H1 (cell line): ENCODE data around the gene RNF183. TPM values are rescaled to one million over a fixed set of nuclear protein-coding genes. Genes with fewer than 3 reads are reported as not detected.

Source experiments
- CTCF ChIA-PET: fragments of 300-600 bp; sonication (Branson Sonifier 250); formaldehyde crosslinking; loops from one replicate; lab custom pipeline; 2021; ENCODE audit not compliant: partially characterized antibody; lab: Charles Lee
- POLR2A ChIA-PET: fragments of 300-600 bp; sonication (Branson Sonifier 250); formaldehyde crosslinking; loops from one replicate; lab custom pipeline; 2021; ENCODE audit warnings: inconsistent platforms; ENCODE audit not compliant: partially characterized antibody; lab: Charles Lee
- DNase-seq, 2 experiments: peaks; one replicate each; pipeline versions ENCODE4 v3.0.0 to v3.0.0-alpha.2; 2010 to 2022; ENCODE audit warnings: low spot score in 2 of 2, low read depth in 1 of 2, mixed read lengths in 1 of 2
- FAIRE-seq: peaks from 2 replicates; lab custom pipeline; 2011; peaks lifted over from hg19 to GRCh38; lab: Jason Lieb, UNC
- H2AFZ ChIP-seq: 2 replicates; pipeline ENCODE4 v1.8.1; 2012; ENCODE audit warnings: low read length, inconsistent platforms
- H2AK5ac ChIP-seq: 2 replicates; pipeline ENCODE4 v1.6.1; 2013; ENCODE audit warnings: low read depth, low read length
- H2BK120ac ChIP-seq: replicated peaks from 2 replicates; pipeline ENCODE3; 2013; ENCODE audit warnings: low read depth, low read length, inconsistent platforms
- H2BK12ac ChIP-seq: 2 replicates; pipeline ENCODE4 v1.6.1; 2013; ENCODE audit warnings: low read depth, low read length
- H2BK15ac ChIP-seq: 2 replicates; pipeline ENCODE4 v1.6.1; 2013; ENCODE audit warnings: low read length
- H2BK20ac ChIP-seq: 2 replicates; pipeline ENCODE4 v1.6.1; 2013; ENCODE audit warnings: low read length
- H2BK5ac ChIP-seq: 2 replicates; pipeline ENCODE4 v1.6.1; 2013; ENCODE audit warnings: low read depth, low read length
- H3K14ac ChIP-seq: 2 replicates; pipeline ENCODE4 v1.6.1; 2013; ENCODE audit warnings: inconsistent platforms; ENCODE audit not compliant: insufficient read length
- H3K18ac ChIP-seq: 2 replicates; pipeline ENCODE4 v1.6.1; 2013; ENCODE audit warnings: low read length; ENCODE audit errors: extremely low read depth
- H3K23ac ChIP-seq: 2 replicates; pipeline ENCODE4 v1.6.1; 2013; ENCODE audit warnings: inconsistent platforms; ENCODE audit not compliant: insufficient read length
- H3K23me2 ChIP-seq: 2 replicates; pipeline ENCODE4 v1.6.1; 2013; ENCODE audit warnings: low read depth, low read length
- H3K27ac ChIP-seq: 2 replicates; pipeline ENCODE4 v1.6.1; 2011; ENCODE audit warnings: low read depth, low read length, inconsistent platforms
- H3K27me3 ChIP-seq, 4 experiments: replicated peaks in 1 of 4; 1 replicate in 1 of 4; 2 replicates in 3 of 4; pipeline versions ENCODE4 v1.6.1 to v1.8.1; 2011 to 2013; ENCODE audit warnings: low read length in 3 of 4, mild to moderate bottlenecking in 3 of 4, inconsistent platforms in 2 of 4, mixed read lengths in 2 of 4, moderate library complexity in 1 of 4; ENCODE audit not compliant: control insufficient read depth in 3 of 4, insufficient read depth in 3 of 4; ENCODE audit errors: extremely low read depth in 1 of 4
- H3K36me3 ChIP-seq, 4 experiments: 2 replicates each; pipeline versions ENCODE4 v1.6.1 to v1.8.1; 2011 to 2013; ENCODE audit warnings: mild to moderate bottlenecking in 4 of 4, low read length in 3 of 4, moderate library complexity in 2 of 4, control low read depth in 1 of 4, inconsistent platforms in 1 of 4; ENCODE audit not compliant: insufficient read depth in 4 of 4, control insufficient read depth in 2 of 4
- H3K4ac ChIP-seq: replicated peaks from 2 replicates; pipeline ENCODE3; 2013; ENCODE audit warnings: low read length, low read depth, mixed read lengths, inconsistent platforms; ENCODE audit not compliant: insufficient read length
- H3K4me1 ChIP-seq, 4 experiments: replicated peaks in 1 of 4; 1 replicate in 1 of 4; 2 replicates in 3 of 4; pipeline versions ENCODE4 v1.6.1 to v1.8.1; 2011 to 2013; ENCODE audit warnings: low read length in 3 of 4, inconsistent platforms in 2 of 4, mixed read lengths in 1 of 4; ENCODE audit not compliant: insufficient read depth in 4 of 4, control insufficient read depth in 3 of 4
- H3K4me2 ChIP-seq, 2 experiments: 2 replicates each; pipeline versions ENCODE4 v1.6.1 to v1.8.1; 2011 to 2013; ENCODE audit warnings: low read depth in 2 of 2, low read length in 2 of 2, control low read depth in 1 of 2, inconsistent platforms in 1 of 2, mild to moderate bottlenecking in 1 of 2; ENCODE audit not compliant: insufficient read depth in 1 of 2
- H3K4me3 ChIP-seq, 4 experiments: fragments of 200-600, 300-600 bp in 1 of 4; sonication (generic), shearing (Covaris generic), sonication (Bioruptor Twin) in 1 of 4; 2 replicates each; pipeline versions ENCODE4 v1.5.1 to v1.8.1; 2011 to 2016; ENCODE audit warnings: low read length in 4 of 4, low read depth in 3 of 4, control low read depth in 2 of 4, inconsistent platforms in 2 of 4, mild to moderate bottlenecking in 2 of 4, mixed read lengths in 1 of 4, moderate library complexity in 1 of 4; ENCODE audit not compliant: insufficient read depth in 2 of 4; ENCODE audit errors: extremely low read depth in 1 of 4
- H3K56ac ChIP-seq: replicated peaks from 2 replicates; pipeline ENCODE3; 2013; ENCODE audit warnings: low read depth, mild to moderate bottlenecking, mixed read lengths, low read length, inconsistent platforms; ENCODE audit not compliant: insufficient read length
- H3K79me1 ChIP-seq: 2 replicates; pipeline ENCODE4 v1.6.1; 2013; ENCODE audit warnings: low read depth, low read length, control low read depth
- H3K79me2 ChIP-seq, 2 experiments: 2 replicates each; pipeline versions ENCODE4 v1.6.1 to v1.8.1; 2012 to 2013; ENCODE audit warnings: low read length in 2 of 2, mild to moderate bottlenecking in 2 of 2, inconsistent platforms in 1 of 2; ENCODE audit not compliant: insufficient read depth in 2 of 2, control insufficient read depth in 1 of 2
- H3K9ac ChIP-seq, 4 experiments: replicated peaks in 1 of 4; 1 replicate in 1 of 4; 2 replicates in 3 of 4; pipeline versions ENCODE4 v1.6.1 to v1.8.1; 2011 to 2013; ENCODE audit warnings: low read depth in 3 of 4, low read length in 3 of 4, control low read depth in 2 of 4, mild to moderate bottlenecking in 2 of 4, moderate library complexity in 2 of 4, inconsistent platforms in 1 of 4; ENCODE audit errors: extremely low read depth in 1 of 4
- H3K9me3 ChIP-seq, 2 experiments: 2 replicates each; pipeline versions ENCODE4 v1.6.1 to v1.8.1; 2012 to 2013; ENCODE audit warnings: mild to moderate bottlenecking in 2 of 2, moderate library complexity in 2 of 2, control low read depth in 1 of 2, inconsistent platforms in 1 of 2, low read depth in 1 of 2, low read length in 1 of 2, mixed read lengths in 1 of 2; ENCODE audit not compliant: insufficient read depth in 2 of 2
- H4K20me1 ChIP-seq, 2 experiments: replicated peaks in 1 of 2; 2 replicates each; pipeline versions ENCODE3 to v1.8.1; 2011 to 2013; ENCODE audit warnings: inconsistent platforms in 2 of 2, low read length in 2 of 2, mild to moderate bottlenecking in 1 of 2; ENCODE audit not compliant: insufficient read depth in 2 of 2, control insufficient read depth in 1 of 2
- H4K5ac ChIP-seq: 2 replicates; pipeline ENCODE4 v1.6.1; 2013; ENCODE audit warnings: low read length, low read depth, mixed read lengths, inconsistent platforms; ENCODE audit not compliant: insufficient read length
- H4K8ac ChIP-seq: 2 replicates; pipeline ENCODE4 v1.8.0; 2013; ENCODE audit warnings: mild to moderate bottlenecking, moderate library complexity, low read length, inconsistent platforms; ENCODE audit not compliant: insufficient read depth; ENCODE audit errors: extremely low read depth
- H4K91ac ChIP-seq: replicated peaks from 2 replicates; pipeline ENCODE3; 2013; ENCODE audit warnings: low read length, mixed read lengths, inconsistent platforms; ENCODE audit not compliant: insufficient read length
- EGR1 ChIP-seq: IDR thresholded peaks from 2 replicates; pipeline ENCODE4 v1.6.1; 2011; ENCODE audit warnings: low read depth, low read length, borderline replicate concordance
- MAFK ChIP-seq: IDR thresholded peaks from 2 replicates; pipeline ENCODE4 v1.6.1; 2012; ENCODE audit warnings: low read depth, mild to moderate bottlenecking, improper control_type of control experiment, low read length
- NANOG ChIP-seq: IDR thresholded peaks from 2 replicates; pipeline ENCODE4 v1.6.1; 2011; ENCODE audit warnings: low read length, low read depth, mild to moderate bottlenecking, inconsistent platforms; ENCODE audit not compliant: insufficient read depth, poor library complexity, severe bottlenecking
- POU5F1 ChIP-seq: IDR thresholded peaks from 2 replicates; pipeline ENCODE4 v1.6.1; 2011; ENCODE audit warnings: low read depth, mild to moderate bottlenecking, low read length, moderate library complexity
- RAD21 ChIP-seq, 2 experiments: IDR thresholded peaks in 1 of 2; conservative IDR thresholded peaks in 1 of 2; 2 replicates each; pipeline ENCODE4 v1.6.1; 2011; ENCODE audit warnings: low read depth in 2 of 2, low read length in 2 of 2, improper control_type of control experiment in 1 of 2, inconsistent platforms in 1 of 2, mild to moderate bottlenecking in 1 of 2, moderate library complexity in 1 of 2
- SIX5 ChIP-seq: IDR thresholded peaks from 2 replicates; pipeline ENCODE4 v1.6.1; 2011; ENCODE audit warnings: mild to moderate bottlenecking, low read depth, low read length
- TCF12 ChIP-seq: IDR thresholded peaks from 2 replicates; pipeline ENCODE4 v1.6.1; 2011; ENCODE audit warnings: low read depth, mild to moderate bottlenecking, low read length
- WGBS, 2 experiments: shearing (Covaris generic) in 1 of 2; methylation state at CpG; one replicate each; pipeline versions ENCODE4 v1.1.6 to v1.1.7; 2013 to 2015; ENCODE audit warnings: low lambda C conversion rate in 2 of 2, mixed read lengths in 2 of 2, inconsistent platforms in 1 of 2, low coverage in 1 of 2, missing lambda C conversion rate in 1 of 2; ENCODE audit not compliant: insufficient replicate concordance in 2 of 2, insufficient coverage in 1 of 2, insufficient read length in 1 of 2; ENCODE audit errors: extremely low coverage in 1 of 2, missing lambda C conversion rate in 1 of 2; 5-methylcytosine and 5-hydroxymethylcytosine counted together
- polyA plus RNA-seq, 7 experiments: library from polyadenylated mRNA; depleted of rRNA in 3 of 7; stranded (reverse) in 5 of 7; unstranded in 2 of 7; fragments of >200 nt in 5 of 7; fragments of 200-250 nt in 2 of 7; gene quantifications; 1 replicate in 5 of 7; 2 replicates in 1 of 7; 4 replicates in 1 of 7; pipeline versions ENCODE4 v1.2.1 to v1.2.3, GENCODE V29; 2011 to 2013; ENCODE audit warnings: missing spikeins in 2 of 7, mixed read lengths in 2 of 7
- total RNA-seq: library from RNA; stranded (reverse); fragmentation: NEBNext Ultra II Directional; extraction: Animal tissue kit (Norgen Biotek cat#: 25700); gene quantifications from 2 replicates; pipeline ENCODE4 v1.2.1, GENCODE V29; 2021
- TF ChIP-seq, protein P1 (sequence below), 3 experiments: IDR thresholded peaks; 1 replicate in 2 of 3; 2 replicates in 1 of 3; pipeline versions ENCODE4 v1.5.1 to v1.6.1; 2011; ENCODE audit warnings: low read length in 3 of 3, mild to moderate bottlenecking in 3 of 3, inconsistent platforms in 2 of 3, low read depth in 1 of 3, moderate library complexity in 1 of 3; ENCODE audit not compliant: insufficient read depth in 1 of 3; ENCODE audit errors: control extremely low read depth in 1 of 3

The RNF183 gene
- total and polyA plus RNA-seq, 2 of the 8 experiments (the other 6 are each of a cell fraction or from before 2014, with no cell fraction given) = 0.15 TPM; not detected in 1

DNA sequence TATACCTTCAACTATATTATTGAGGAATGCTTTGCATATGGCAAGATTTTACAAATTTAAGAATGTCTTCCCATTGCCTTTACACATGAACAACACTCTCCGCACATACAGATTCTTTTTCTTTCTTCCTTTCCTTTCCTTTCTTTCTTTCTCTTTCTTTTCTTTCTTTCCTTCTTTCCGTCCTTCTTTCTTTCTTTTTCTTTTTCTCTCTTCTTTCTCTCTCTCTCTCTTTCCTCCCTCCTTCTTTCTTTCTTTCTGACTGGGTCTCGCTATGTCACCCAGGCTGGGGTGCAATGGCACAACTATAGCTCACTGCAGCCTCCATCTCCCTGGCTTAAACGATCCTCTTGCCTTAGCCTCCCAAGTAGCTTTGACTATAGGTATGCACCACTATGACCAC, 23.1 kb upstream of the RNF183 start:
- no peak overlapping the region for H2BK5ac ChIP-seq
- no peaks in the 10 kb centered on the region for H3K4me1 ChIP-seq
- WGBS, 2 experiments = 92% methylated on average over 4 of the region's 4 CpGs; no CpG with 5 or more reads in 1 of the 2 experiments
- H3K79me2 ChIP-seq = no peaks in the 10 kb centered on the region
- no peak overlapping the region for H2AK5ac ChIP-seq
- no peak overlapping the region for H3K27ac ChIP-seq
- no peaks in the 10 kb centered on the region for H3K9me3 ChIP-seq
- no peak overlapping the region for H2BK15ac ChIP-seq
- ChIA-PET POLR2A (interaction anchor here (0.7 to 1.3 kb wide), 3 partner anchors 13 to 47 kb away, joined by 3 read pairs; no protein-coding TSS in a partner anchor), CTCF (interaction anchor here (0.6 to 2.9 kb wide), 5 partner anchors 8 to 83 kb away, joined by 3 to 16 read pairs (median 3); no protein-coding TSS in a partner anchor)
- no peak overlapping the region for H3K4me2 ChIP-seq
- DNase-seq (no peak), FAIRE-seq (no peak)
- H3K4me3 ChIP-seq = no peak overlapping the region
- H3K36me3 ChIP-seq = no peaks in the 10 kb centered on the region
- no peaks in the 10 kb centered on the region for H3K79me1 ChIP-seq
- H2BK120ac ChIP-seq = no peak overlapping the region
- 0 out of 7 replicates have a peak, but pooled peaks cover 0 to 2% (median 0%) of the 10 kb centered on the region in 4 experiments for H3K27me3 ChIP-seq
- H4K8ac ChIP-seq = no peak overlapping the region
- H2AFZ ChIP-seq = no peak overlapping the region
- H3K18ac ChIP-seq = no peak overlapping the region
- H3K14ac ChIP-seq = no peak overlapping the region
- no peak overlapping the region for H3K23ac ChIP-seq
- H3K4ac ChIP-seq = no peak overlapping the region
- no peaks in the 10 kb centered on the region for H3K23me2 ChIP-seq
- H4K20me1 ChIP-seq = no peaks in the 10 kb centered on the region
- no peak overlapping the region for H4K5ac ChIP-seq
- no peak overlapping the region for H3K9ac ChIP-seq
- H2BK20ac ChIP-seq = no peak overlapping the region
- no peak overlapping the region for H2BK12ac ChIP-seq
- no peak overlapping the region for H3K56ac ChIP-seq
- H4K91ac ChIP-seq = no peak overlapping the region
- TF ChIP-seq, protein P1, sequence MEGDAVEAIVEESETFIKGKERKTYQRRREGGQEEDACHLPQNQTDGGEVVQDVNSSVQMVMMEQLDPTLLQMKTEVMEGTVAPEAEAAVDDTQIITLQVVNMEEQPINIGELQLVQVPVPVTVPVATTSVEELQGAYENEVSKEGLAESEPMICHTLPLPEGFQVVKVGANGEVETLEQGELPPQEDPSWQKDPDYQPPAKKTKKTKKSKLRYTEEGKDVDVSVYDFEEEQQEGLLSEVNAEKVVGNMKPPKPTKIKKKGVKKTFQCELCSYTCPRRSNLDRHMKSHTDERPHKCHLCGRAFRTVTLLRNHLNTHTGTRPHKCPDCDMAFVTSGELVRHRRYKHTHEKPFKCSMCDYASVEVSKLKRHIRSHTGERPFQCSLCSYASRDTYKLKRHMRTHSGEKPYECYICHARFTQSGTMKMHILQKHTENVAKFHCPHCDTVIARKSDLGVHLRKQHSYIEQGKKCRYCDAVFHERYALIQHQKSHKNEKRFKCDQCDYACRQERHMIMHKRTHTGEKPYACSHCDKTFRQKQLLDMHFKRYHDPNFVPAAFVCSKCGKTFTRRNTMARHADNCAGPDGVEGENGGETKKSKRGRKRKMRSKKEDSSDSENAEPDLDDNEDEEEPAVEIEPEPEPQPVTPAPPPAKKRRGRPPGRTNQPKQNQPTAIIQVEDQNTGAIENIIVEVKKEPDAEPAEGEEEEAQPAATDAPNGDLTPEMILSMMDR (IDR thresholded peaks at IDR 0.05; ENCODE audit: control extremely low read depth in 1 of 3, insufficient read depth in 1 of 3, low read depth in 1 of 3, low read length in 3 of 3) = no peak
- TF ChIP-seq MAFK (no peak), SIX5 (no peak), EGR1 (no peak), TCF12 (no peak), NANOG (no peak), POU5F1 (no peak), RAD21 (IDR thresholded peaks at IDR 0.05 in 1 of 2, conservative IDR thresholded peaks at IDR 0.05 in 1 of 2; ENCODE audit: low read depth in 2 of 2, low read length in 2 of 2) (no peak)
